HG03097 (cell line): ENCODE data around the gene RAET1G.
"Not testable (repeated sequence)": the region's sequence is repeated elsewhere in the genome, so short reads cannot be mapped to it uniquely, and the experiment has no call there.

ENCODE experiments used
- ATAC-seq: cut with Tn5 transposase; IDR thresholded peaks from one replicate; pipeline ENCODE4 v1.9.1; 2021; ENCODE audit not compliant: unreplicated experiment, low FRiP score

RAET1G gene

DNA sequence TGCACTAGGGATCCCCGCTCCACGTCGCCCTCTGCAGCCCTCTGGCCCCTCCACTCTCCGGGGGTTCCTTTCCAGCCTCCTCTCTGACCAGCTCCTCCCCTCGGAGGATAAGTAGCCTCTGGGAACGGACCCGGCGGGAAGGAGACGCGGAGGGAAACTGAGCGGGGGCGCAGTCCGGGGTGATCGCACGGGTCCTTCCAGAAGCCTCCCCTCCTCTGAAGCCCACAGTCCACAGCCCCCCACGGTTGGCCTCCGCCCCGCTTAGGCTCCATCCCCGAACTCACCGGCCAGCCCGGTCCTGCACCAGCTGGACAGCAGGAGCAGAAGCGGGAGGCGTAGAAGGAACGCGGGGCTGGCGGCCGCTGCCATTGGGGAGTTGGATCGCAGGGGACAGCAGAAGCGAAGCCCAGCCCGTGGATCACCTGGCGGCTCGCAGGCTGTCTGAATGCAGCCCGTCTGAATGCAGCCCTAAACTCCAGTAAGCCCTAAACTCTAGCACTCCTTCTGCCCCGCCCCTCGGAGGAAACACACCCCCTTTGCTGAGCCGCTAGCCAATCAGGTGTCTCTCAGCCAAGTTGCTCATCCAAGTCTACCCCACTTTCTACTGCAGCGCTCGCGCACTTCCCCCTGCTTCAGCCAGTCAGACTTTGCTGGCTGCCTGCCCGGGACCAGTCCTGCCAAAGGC lies at the start of gene RAET1G:
Gene RAET1G (minus strand): TSS at position 480 of the 685 bp plus-strand sequence. CDS start 111 bp downstream, at position 369.
- ATAC-seq, result no peak

- no peak for ATAC-seq
These were observed 46.7 kb upstream of the RAET1G start for GRCh38 chr6:149969635-149970034.

- ATAC-seq, result not testable (repeated sequence)
These were observed 46.0 kb upstream of the RAET1G start for GRCh38 chr6:149968909-149969308.

DNA sequence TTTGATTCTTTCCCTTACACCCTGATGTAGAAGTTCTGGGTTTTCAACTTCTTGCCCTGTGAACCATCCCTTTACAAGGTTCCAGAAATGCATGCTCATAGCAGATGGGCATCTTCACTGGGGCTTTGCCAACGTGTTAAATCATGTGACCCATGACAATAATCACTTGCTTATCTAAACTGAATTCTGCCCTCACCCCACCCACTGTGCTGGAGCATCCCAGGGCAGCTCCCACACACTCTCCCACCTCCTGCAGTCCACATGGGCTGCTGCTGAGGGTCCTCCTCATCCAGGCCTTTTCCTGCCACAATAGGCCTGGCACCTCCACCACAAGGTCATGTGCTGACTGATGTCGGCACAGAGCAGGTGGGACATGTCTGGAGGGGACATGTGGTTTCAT lies 45.1 kb upstream of the RAET1G start:
- not testable (repeated sequence) for ATAC-seq

DNA sequence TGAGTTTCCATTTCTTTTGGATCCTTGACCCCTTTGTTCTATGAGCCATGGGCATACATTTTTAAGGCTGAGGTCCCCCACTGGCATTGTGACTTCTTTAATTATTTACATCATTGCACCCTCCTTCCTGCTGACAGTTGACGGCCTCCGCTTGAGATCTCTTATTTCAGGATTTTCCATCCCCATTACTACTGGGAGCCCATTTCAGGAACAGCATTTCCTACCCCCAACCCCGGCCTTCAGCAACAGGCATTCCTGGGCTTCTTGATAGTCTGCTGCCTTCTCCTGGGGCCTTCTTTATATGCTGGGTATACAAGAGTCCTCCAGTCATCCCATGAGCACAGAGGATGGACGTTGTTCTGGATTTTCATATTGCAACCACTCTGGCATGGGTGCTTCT lies 44.7 kb upstream of the RAET1G start:
- no peak for ATAC-seq

DNA sequence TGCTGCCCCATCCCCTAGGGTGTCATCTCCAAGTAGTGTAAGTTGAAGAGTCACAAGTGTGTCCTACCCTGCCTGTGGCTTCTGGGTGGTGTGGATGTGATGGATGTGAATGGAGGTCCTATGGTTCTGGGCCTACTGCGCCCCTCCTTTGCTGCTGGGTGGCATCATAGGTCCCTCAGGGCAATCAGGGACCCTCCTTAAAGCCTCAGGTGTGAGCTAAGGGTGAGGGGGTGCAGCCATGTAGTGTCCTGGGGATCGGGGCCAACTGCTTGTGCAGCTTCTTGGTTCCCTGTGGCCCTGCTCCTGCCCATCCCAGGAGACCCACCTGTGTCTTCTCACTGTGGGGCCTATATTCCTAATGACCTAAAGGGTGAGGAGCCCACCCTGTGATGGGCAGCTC lies 43.4 kb upstream of the RAET1G start:
- ATAC-seq, result not testable (repeated sequence)

- no peak for ATAC-seq
These were observed 42.5 kb upstream of the RAET1G start for GRCh38 chr6:149965194-149966020.

GRCh38 chr6:149964308-149965193 lies 41.6 kb upstream of the RAET1G start:
- ATAC-seq, result no peak

- ATAC-seq, result no peak
These were observed 40.8 kb upstream of the RAET1G start, which contains the start of gene ULBP1 for GRCh38 chr6:149963462-149964307. Gene ULBP1 (plus strand): TSS chr6:149963943. CDS start chr6:149964050, 107 bp downstream.

DNA sequence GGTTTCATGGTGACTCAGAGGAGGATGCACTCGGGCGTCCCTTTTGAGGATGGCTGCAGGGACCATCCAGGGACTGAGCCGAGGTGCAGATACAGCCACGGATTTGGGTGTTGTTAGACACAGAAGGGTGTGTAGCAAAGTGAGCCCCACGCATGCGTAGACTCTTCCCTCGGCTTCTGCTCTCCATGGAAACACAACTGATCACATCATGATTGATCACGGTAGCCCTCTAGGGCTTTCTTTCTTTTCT lies 40.2 kb upstream of the RAET1G start:
- no peak for ATAC-seq

- no peak for ATAC-seq
These were observed 39.7 kb upstream of the RAET1G start for GRCh38 chr6:149962461-149963211.

GRCh38 chr6:149961728-149962425 lies 39.0 kb upstream of the RAET1G start:
- no peak for ATAC-seq

- no peak for ATAC-seq
These were observed 37.6 kb upstream of the RAET1G start for GRCh38 chr6:149960488-149960887.

DNA sequence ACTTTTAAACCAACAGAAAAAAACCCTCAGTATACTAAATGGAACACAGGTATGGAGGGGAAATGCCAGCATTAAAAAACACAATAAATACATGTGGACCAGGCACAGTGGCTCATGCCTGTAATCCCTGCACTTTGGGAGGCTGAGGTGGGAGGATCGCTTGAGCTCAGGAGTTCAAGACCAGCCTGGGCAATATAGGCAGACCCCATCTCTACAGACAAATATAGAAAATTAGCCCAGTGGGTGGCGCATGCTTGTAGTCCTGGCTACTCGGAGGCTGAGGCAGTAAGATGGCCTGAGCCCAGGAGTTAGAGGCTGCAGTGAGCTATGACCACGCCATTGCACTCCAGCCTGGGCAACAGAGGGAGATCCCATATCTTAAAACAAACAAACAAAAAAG lies 36.9 kb upstream of the RAET1G start:
- not testable (repeated sequence) for ATAC-seq

DNA sequence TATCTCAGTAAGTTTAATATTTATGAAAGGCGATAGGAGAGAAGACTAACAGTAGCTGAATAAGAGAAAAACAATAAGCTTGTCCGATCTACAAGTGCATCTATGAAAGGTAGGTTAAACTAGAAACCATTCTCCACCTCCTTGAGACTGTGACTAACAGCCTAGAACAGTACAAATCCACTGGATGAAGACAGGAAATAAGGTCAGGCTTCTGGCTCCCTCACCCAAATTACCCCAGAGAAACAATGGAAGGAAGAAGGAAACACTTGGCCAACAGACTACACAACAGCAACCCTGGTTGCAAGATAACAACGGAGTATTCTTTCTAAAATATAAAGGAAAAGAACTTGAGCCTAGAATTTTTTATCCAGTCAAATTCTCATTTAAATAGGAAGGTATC lies 35.2 kb upstream of the RAET1G start:
- not testable (repeated sequence) for ATAC-seq

DNA sequence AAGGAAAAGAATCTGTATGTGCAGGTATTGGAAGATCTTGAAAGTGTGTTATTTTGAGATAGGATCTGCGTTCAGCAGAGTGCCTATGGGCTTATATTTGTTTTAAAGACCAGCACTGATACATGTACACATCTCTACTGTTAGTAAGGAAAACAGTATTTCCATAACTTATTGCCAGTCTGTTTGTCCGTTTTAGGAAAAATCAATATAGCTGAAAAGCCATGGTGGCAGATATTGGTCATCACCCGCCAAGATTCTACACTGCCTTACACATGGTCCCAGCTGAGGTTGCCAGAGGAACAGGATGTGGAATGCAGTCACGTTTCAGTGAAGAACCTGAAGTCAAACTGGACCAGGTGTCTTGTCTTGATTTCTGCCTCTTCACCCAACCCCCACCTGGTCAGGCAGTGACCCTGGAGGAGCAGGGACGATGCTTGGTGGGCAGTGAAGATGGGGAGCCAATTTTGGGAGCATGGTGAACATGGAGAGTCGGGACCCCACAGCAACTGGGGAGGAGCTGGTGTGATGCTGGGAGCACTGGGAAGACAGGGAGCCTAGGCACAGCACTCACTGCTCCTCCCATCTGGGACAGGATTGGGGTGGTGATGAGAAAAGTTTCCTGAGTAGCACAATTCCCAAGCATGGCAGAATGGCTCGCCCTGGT lies 32.9 kb upstream of the RAET1G start:
- not testable (repeated sequence) for ATAC-seq

GRCh38 chr6:149954984-149955653 lies 32.2 kb upstream of the RAET1G start:
- ATAC-seq, result not testable (repeated sequence)
